HCT116 (cell line): ENCODE data around the gene CTXN1. TPM values are rescaled to one million over a fixed set of nuclear protein-coding genes. Genes with fewer than 3 reads are reported as not detected.

Experiments
- ATAC-seq: fragments of 200-7000 bp; cut with Tn5 transposase; 2 replicates; pipeline ENCODE4 v1.9.1; 2020; ENCODE audit warnings: mild to moderate bottlenecking, moderate library complexity
- BruUV-seq: library from RNA; stranded (reverse); fragments of 400-500 nt; replicated peaks from 2 replicates; lab custom pipeline; 2021; lab: Mats Ljungman, UMichigan
- CTCF ChIA-PET: fragments of 300-600 bp; sonication (Branson Sonifier 250); formaldehyde crosslinking; loops from one replicate; lab custom pipeline; 2021; ENCODE audit warnings: antibody characterized with exemption; lab: Charles Lee
- POLR2A ChIA-PET: fragments of 300-600, 350-600 bp; sonication (Branson Sonifier 250); formaldehyde crosslinking; loops from one replicate; lab custom pipeline; 2021; ENCODE audit warnings: antibody characterized with exemption; lab: Charles Lee
- RAD21 ChIA-PET, 2 experiments: fragments of 300-600 bp; sonication (Branson Sonifier 250); formaldehyde crosslinking; loops; one replicate each; lab custom pipeline; 2023; ENCODE audit warnings: low total read pairs in 2 of 2; ENCODE audit not compliant: uncharacterized antibody in 2 of 2, unreplicated experiment in 2 of 2, low non-redundant PET in 1 of 2; lab: Charles Lee
- DNase-seq: peaks from one replicate; pipeline ENCODE4 v3.0.0-alpha.2; 2010; ENCODE audit warnings: low read depth, low spot score
- H2AFZ ChIP-seq: fragments of 200-600 bp; shearing (Covaris generic), sonication (generic); 2 replicates; pipeline ENCODE4 v1.6.1; 2017; ENCODE audit warnings: low read depth, mixed run types, mixed read lengths, antibody characterized with exemption, low read length; ENCODE audit not compliant: poor library complexity, severe bottlenecking
- H3K27ac ChIP-seq: 2 replicates; pipeline ENCODE4 v1.5.1; 2012; ENCODE audit warnings: low read depth, low read length
- H3K27me3 ChIP-seq: fragments of 200-600 bp; sonication (generic); 2 replicates; pipeline ENCODE4 v1.6.1; 2016; ENCODE audit warnings: mixed run types, low read length, mixed read lengths; ENCODE audit not compliant: insufficient read depth
- H3K36me3 ChIP-seq, 2 experiments: fragments of 200-500 bp in 1 of 2; fragments of 200-600 bp in 1 of 2; sonication (Bioruptor generic) in 1 of 2; sonication (generic) in 1 of 2; 2 replicates each; pipeline versions ENCODE4 v1.5.1 to v1.6.1; 2014 to 2016; ENCODE audit warnings: low read length in 2 of 2, inconsistent platforms in 1 of 2, mixed read lengths in 1 of 2, mixed run types in 1 of 2; ENCODE audit not compliant: insufficient read depth in 2 of 2, control insufficient read depth in 1 of 2
- H3K4me1 ChIP-seq, 2 experiments: fragments of 200-600 bp in 1 of 2; sonication (generic) in 1 of 2; 2 replicates each; pipeline versions ENCODE4 v1.5.1 to v1.6.1; 2012 to 2017; ENCODE audit warnings: low read length in 2 of 2, inconsistent platforms in 1 of 2, mild to moderate bottlenecking in 1 of 2, mixed read lengths in 1 of 2, mixed run types in 1 of 2, moderate library complexity in 1 of 2; ENCODE audit not compliant: insufficient read depth in 2 of 2, control insufficient read depth in 1 of 2
- H3K4me2 ChIP-seq: fragments of 200-600 bp; sonication (generic); 2 replicates; pipeline ENCODE4 v1.6.1; 2017; ENCODE audit warnings: mixed run types, low read length, mixed read lengths
- H3K4me3 ChIP-seq, 2 experiments: fragments of 200-600 bp in 1 of 2; sonication (generic) in 1 of 2; replicated peaks in 1 of 2; 2 replicates each; pipeline ENCODE4 v1.5.1; 2011 to 2016; ENCODE audit warnings: low read length in 2 of 2, control low read depth in 1 of 2, low read depth in 1 of 2, mild to moderate bottlenecking in 1 of 2, mixed read lengths in 1 of 2, mixed run types in 1 of 2
- H3K79me2 ChIP-seq: fragments of 200-600 bp; sonication (generic); 2 replicates; pipeline ENCODE4 v1.6.1; 2017; ENCODE audit warnings: mild to moderate bottlenecking, mixed run types, low read length, moderate library complexity, mixed read lengths; ENCODE audit not compliant: insufficient read depth
- H3K9ac ChIP-seq: fragments of 200-600 bp; sonication (generic); 2 replicates; pipeline ENCODE4 v1.6.1; 2016; ENCODE audit warnings: low read length, mixed read lengths
- H3K9me2 ChIP-seq: fragments of 200-600 bp; sonication (generic), shearing (Covaris generic); 2 replicates; pipeline ENCODE4 v1.6.1; 2017; ENCODE audit warnings: mixed run types, mild to moderate bottlenecking, moderate library complexity; ENCODE audit not compliant: insufficient read depth
- H3K9me3 ChIP-seq, 2 experiments: fragments of 200-500 bp in 1 of 2; fragments of 200-600 bp in 1 of 2; sonication (Bioruptor generic) in 1 of 2; sonication (generic) in 1 of 2; 2 replicates each; pipeline ENCODE4 v1.6.1; 2014 to 2017; ENCODE audit warnings: low read length in 2 of 2, mixed read lengths in 2 of 2, inconsistent platforms in 1 of 2, low read depth in 1 of 2, mild to moderate bottlenecking in 1 of 2, mixed run types in 1 of 2, moderate library complexity in 1 of 2; ENCODE audit not compliant: control insufficient read depth in 1 of 2, insufficient read depth in 1 of 2
- H4K20me1 ChIP-seq: fragments of 200-600 bp; sonication (generic), shearing (Covaris generic); 2 replicates; pipeline ENCODE4 v1.6.1; 2017; ENCODE audit warnings: mixed run types, mild to moderate bottlenecking, moderate library complexity; ENCODE audit not compliant: insufficient read depth
- CBX3 ChIP-seq: IDR thresholded peaks from 2 replicates; pipeline ENCODE4 v1.6.1; 2012; ENCODE audit warnings: low read depth
- CTCF ChIP-seq, 3 experiments: fragments of 200-600 bp in 1 of 3; sonication (generic) in 1 of 3; IDR thresholded peaks in 2 of 3; conservative IDR thresholded peaks in 1 of 3; 2 replicates each; pipeline ENCODE4 v1.5.1; 2012 to 2017; ENCODE audit warnings: low read depth in 2 of 3, low read length in 2 of 3, antibody characterized with exemption in 1 of 3, borderline replicate concordance in 1 of 3, control low read depth in 1 of 3, mild to moderate bottlenecking in 1 of 3, mixed read lengths in 1 of 3, mixed run types in 1 of 3, moderate library complexity in 1 of 3; ENCODE audit not compliant: insufficient read depth in 1 of 3
- EZH2phosphoT487 ChIP-seq: fragments of 200-600 bp; IDR thresholded peaks from 2 replicates; pipeline ENCODE4 v1.6.1; 2018; ENCODE audit warnings: antibody characterized with exemption, borderline replicate concordance
- POLR2AphosphoS5 ChIP-seq: IDR thresholded peaks from 2 replicates; pipeline ENCODE4 v1.6.1; 2011; ENCODE audit warnings: mild to moderate bottlenecking, low read depth, low read length, moderate library complexity
- SIN3A ChIP-seq: IDR thresholded peaks from 2 replicates; pipeline ENCODE4 v1.6.1; 2012; ENCODE audit warnings: low read depth
- SRF ChIP-seq: IDR thresholded peaks from 2 replicates; pipeline ENCODE4 v1.6.1; 2012; ENCODE audit warnings: low read depth
- intact Hi-C: fragments of 100-400 bp; cut with micrococcal nuclease; formaldehyde crosslinking; loops from 2 replicates; pipeline ENCODE4 v1.10.0; 2022
- total RNA-seq: library from RNA; stranded (reverse); gene quantifications from one replicate; pipeline ENCODE4 v1.2.1, GENCODE V29; 2021; ENCODE audit not compliant: unreplicated experiment

The CTXN1 gene
- total RNA-seq, 1 experiment from 2014 or later = 56.0 TPM

GRCh38 chr19:7879836-7880235, 46.1 kb downstream of the CTXN1 start:
- CTCF ChIA-PET = interaction anchor here (1.2 kb wide), 1 partner anchor 11 kb away, joined by 7 read pairs; no protein-coding TSS in a partner anchor
- no peaks in the 10 kb centered on the region for H3K27me3 ChIP-seq
- BruUV-seq = no TSS peak

More at GRCh38 chr19:7879836-7880235, 46.1 kb downstream of the CTXN1 start:
- no peak for DNase-seq
- no peak overlapping the region for H3K9ac ChIP-seq
- intact Hi-C loops = no loop called here
- no peaks in the 10 kb centered on the region for H4K20me1 ChIP-seq
- RAD21 ChIA-PET = no interaction called here
- H3K4me2 ChIP-seq = no peak overlapping the region
- TF ChIP-seq SRF (no peak), POLR2AphosphoS5 (no peak), CTCF (IDR thresholded peaks at IDR 0.05 in 2 of 3, conservative IDR thresholded peaks at IDR 0.05 in 1 of 3; ENCODE audit: borderline replicate concordance in 1 of 3, insufficient read depth in 1 of 3, low read depth in 2 of 3, low read length in 2 of 3) (no peak), EZH2phosphoT487 (no peak), SIN3A (no peak), CBX3 (no peak)
- TF ChIP-seq, all 23 proteins: peak for 0
- H3K36me3 ChIP-seq = no peaks in the 10 kb centered on the region
- ATAC-seq = no peak
- H3K9me2 ChIP-seq = no peaks in the 10 kb centered on the region
- no peak overlapping the region for H2AFZ ChIP-seq
- no peaks in the 10 kb centered on the region for H3K9me3 ChIP-seq
- no peaks in the 10 kb centered on the region for H3K79me2 ChIP-seq
- H3K4me3 ChIP-seq = no peak overlapping the region
- H3K4me1 ChIP-seq = peaks cover 2 to 13% of the 10 kb centered on the region in 2 experiments; a peak in 3 of 4 replicates
- POLR2A ChIA-PET = no interaction called here
- H3K27ac ChIP-seq = no peak overlapping the region
